ENCODE data around the gene VPS39.

The VPS39 gene

DNA sequence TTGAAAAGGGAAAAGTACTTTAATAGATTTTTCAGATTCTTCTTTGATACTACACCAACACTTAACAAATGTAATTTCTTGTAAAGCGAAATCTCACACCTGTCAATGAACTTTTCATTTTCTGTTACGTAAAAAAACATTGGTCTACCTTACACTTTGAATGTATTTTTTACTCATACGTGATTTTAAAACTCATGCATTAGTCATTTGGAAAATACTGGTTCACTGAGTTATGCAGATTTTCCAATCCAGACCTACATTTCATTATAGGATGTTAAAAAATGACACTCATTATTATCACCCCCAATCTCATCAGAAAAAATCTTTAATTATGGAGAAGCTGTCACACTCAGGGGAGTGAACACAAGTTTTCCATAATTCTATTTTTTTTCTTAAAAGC, 14.7 kb downstream of the VPS39 start:
- H3K36me3 ChIP-seq (ENCODE audit: control insufficient read depth in 2 of 2, insufficient read depth in 1 of 2, low read length in 2 of 2): peaks cover 4 to 39% of the 10 kb centered on the region in 2 experiments; a peak in 2 of 3 replicates
- TF ChIP-seq ZNF248 (tag by site-specific recombination; IDR thresholded peaks at IDR 0.05) (no peak), WT1 (tag by site-specific recombination; IDR thresholded peaks at IDR 0.05) (no peak), ZNF768 (tag by site-specific recombination; IDR thresholded peaks at IDR 0.05) (no peak), ZNF560 (tag by site-specific recombination; IDR thresholded peaks at IDR 0.05; ENCODE audit: borderline replicate concordance) (no peak)
- TF ChIP-seq, protein P1, sequence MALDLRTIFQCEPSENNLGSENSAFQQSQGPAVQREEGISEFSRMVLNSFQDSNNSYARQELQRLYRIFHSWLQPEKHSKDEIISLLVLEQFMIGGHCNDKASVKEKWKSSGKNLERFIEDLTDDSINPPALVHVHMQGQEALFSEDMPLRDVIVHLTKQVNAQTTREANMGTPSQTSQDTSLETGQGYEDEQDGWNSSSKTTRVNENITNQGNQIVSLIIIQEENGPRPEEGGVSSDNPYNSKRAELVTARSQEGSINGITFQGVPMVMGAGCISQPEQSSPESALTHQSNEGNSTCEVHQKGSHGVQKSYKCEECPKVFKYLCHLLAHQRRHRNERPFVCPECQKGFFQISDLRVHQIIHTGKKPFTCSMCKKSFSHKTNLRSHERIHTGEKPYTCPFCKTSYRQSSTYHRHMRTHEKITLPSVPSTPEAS (tag by site-specific recombination; IDR thresholded peaks at IDR 0.05): no peak
- no peak overlapping the region for H3K4me3 ChIP-seq (ENCODE audit: low read depth, low read length)
- no peak overlapping the region for H3K27ac ChIP-seq (ENCODE audit: extremely low read depth, low read depth, low read length)
- no peaks in the 10 kb centered on the region for H3K4me1 ChIP-seq (ENCODE audit: control insufficient read depth, insufficient read depth, low read length)
- ChIA-PET POLR2A (no interaction called here), CTCF (interaction anchor here (0.9 to 1.0 kb wide), 2 partner anchors 59 to 204 kb away, joined by 3 read pairs; no protein-coding TSS in a partner anchor)
- no peaks in the 10 kb centered on the region for H3K9me3 ChIP-seq (ENCODE audit: control insufficient read depth, insufficient read depth, low read depth, low read length)

DNA sequence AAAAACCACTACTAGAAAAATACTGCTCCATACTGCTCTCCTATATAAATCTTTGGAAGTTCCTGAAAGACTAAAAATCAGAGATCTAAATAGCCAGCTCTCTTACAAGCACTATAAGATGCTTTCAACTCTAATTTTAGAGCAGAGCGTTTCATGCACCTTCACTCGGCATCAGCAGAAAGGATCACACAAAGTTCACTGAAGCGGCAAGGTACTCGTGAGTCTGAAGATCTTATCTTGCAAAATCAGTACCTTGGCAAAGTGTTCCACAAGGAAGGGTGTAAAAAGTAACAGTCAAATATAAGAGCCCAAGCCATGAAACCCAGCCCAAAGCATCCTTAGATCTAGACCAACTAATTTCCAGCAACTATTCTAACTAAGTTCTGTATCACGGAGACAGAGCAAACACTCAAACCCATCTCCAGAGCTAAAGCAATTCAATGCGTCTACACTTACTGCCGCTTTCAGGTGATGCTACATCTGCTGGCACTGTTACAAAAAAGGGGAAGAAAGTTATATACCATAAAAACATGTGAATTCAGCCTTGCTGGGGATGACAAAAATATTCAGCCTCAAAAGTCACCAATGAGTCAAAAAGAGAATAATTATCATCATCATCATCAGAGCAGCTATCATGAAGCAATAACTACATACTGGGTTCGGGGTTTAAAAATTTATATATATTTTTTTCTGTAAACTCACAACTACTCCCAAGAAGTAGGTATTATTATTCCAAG, 16.3 kb downstream of the VPS39 start:
- ChIA-PET POLR2A (no interaction called here), CTCF (no interaction called here)
- Histone ChIP-seq H3K9me3 (ENCODE audit: control insufficient read depth, insufficient read depth, low read depth, low read length) (no peaks in the 10 kb centered on the region), H3K4me1 (ENCODE audit: control insufficient read depth, insufficient read depth, low read length) (no peaks in the 10 kb centered on the region), H3K36me3 (ENCODE audit: control insufficient read depth in 2 of 2, insufficient read depth in 1 of 2, low read length in 2 of 2) (peaks cover 4 to 43% of the 10 kb centered on the region in 2 experiments; a peak in 2 of 3 replicates), H3K4me3 (ENCODE audit: low read depth, low read length) (no peak overlapping the region), H3K27ac (ENCODE audit: extremely low read depth, low read depth, low read length) (no peak overlapping the region)
- no peak for TF ChIP-seq ZNF239 (tag by site-specific recombination; IDR thresholded peaks at IDR 0.05)
- TF ChIP-seq, protein P2, sequence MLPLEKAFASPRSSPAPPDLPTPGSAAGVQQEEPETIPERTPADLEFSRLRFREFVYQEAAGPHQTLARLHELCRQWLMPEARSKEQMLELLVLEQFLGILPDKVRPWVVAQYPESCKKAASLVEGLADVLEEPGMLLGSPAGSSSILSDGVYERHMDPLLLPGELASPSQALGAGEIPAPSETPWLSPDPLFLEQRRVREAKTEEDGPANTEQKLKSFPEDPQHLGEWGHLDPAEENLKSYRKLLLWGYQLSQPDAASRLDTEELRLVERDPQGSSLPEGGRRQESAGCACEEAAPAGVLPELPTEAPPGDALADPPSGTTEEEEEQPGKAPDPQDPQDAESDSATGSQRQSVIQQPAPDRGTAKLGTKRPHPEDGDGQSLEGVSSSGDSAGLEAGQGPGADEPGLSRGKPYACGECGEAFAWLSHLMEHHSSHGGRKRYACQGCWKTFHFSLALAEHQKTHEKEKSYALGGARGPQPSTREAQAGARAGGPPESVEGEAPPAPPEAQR (tag by site-specific recombination; IDR thresholded peaks at IDR 0.05): no peak
- TF ChIP-seq ZNF48 (tag by site-specific recombination; IDR thresholded peaks at IDR 0.05): no peak
- TF ChIP-seq TCF7L2 (IDR thresholded peaks at IDR 0.05; ENCODE audit: borderline replicate concordance, low read depth, low read length): no peak
- no peak for TF ChIP-seq FEZF1 (tag by site-specific recombination; IDR thresholded peaks at IDR 0.05)
- no peak for TF ChIP-seq BCL11B (tag by site-specific recombination; IDR thresholded peaks at IDR 0.05; ENCODE audit: low read depth)
- no peak for TF ChIP-seq ZNF366 (tag by site-specific recombination; conservative IDR thresholded peaks at IDR 0.05)
- TF ChIP-seq SP3 (tag by site-specific recombination; IDR thresholded peaks at IDR 0.05): no peak
- no peak for TF ChIP-seq ZNF10 (tag by site-specific recombination; IDR thresholded peaks at IDR 0.05)
- no peak for TF ChIP-seq ZBTB7A (tag by site-specific recombination; IDR thresholded peaks at IDR 0.05; ENCODE audit: low read depth)
- TF ChIP-seq ZNF112 (tag by site-specific recombination; IDR thresholded peaks at IDR 0.05): no peak
- TF ChIP-seq ZNF19 (tag by site-specific recombination; IDR thresholded peaks at IDR 0.05; ENCODE audit: low read depth): no peak
- no peak for TF ChIP-seq SCRT2 (tag by site-specific recombination; IDR thresholded peaks at IDR 0.05)
- no peak for TF ChIP-seq TRIM28 (IDR thresholded peaks at IDR 0.05; ENCODE audit: borderline replicate concordance, low read length)
- TF ChIP-seq HOXD13 (CRISPR knock-in tag; IDR thresholded peaks at IDR 0.05; ENCODE audit: borderline replicate concordance): no peak
- no peak for TF ChIP-seq ZNF202 (tag by site-specific recombination; IDR thresholded peaks at IDR 0.05; ENCODE audit: borderline replicate concordance)
- TF ChIP-seq OSR2 (tag by site-specific recombination; IDR thresholded peaks at IDR 0.05): no peak
- TF ChIP-seq, protein P3, sequence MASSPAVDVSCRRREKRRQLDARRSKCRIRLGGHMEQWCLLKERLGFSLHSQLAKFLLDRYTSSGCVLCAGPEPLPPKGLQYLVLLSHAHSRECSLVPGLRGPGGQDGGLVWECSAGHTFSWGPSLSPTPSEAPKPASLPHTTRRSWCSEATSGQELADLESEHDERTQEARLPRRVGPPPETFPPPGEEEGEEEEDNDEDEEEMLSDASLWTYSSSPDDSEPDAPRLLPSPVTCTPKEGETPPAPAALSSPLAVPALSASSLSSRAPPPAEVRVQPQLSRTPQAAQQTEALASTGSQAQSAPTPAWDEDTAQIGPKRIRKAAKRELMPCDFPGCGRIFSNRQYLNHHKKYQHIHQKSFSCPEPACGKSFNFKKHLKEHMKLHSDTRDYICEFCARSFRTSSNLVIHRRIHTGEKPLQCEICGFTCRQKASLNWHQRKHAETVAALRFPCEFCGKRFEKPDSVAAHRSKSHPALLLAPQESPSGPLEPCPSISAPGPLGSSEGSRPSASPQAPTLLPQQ (tag by site-specific recombination; IDR thresholded peaks at IDR 0.05): no peak
- no peak for TF ChIP-seq ZNF670 (tag by site-specific recombination; IDR thresholded peaks at IDR 0.05; ENCODE audit: low read depth)
